ENCODE measurements around the gene PCNP. TPM values are rescaled to one million over a fixed set of nuclear protein-coding genes. Genes with fewer than 3 reads are reported as not detected.

PCNP gene
- total RNA-seq, 1 donor from 2014 or later, result 106 TPM

GRCh38 chr3:101643009-101643844, 69.2 kb downstream of the PCNP start:
- no peak for TF ChIP-seq CTCF (IDR thresholded peaks at IDR 0.05; ENCODE audit: insufficient read depth, low read length, poor library complexity, severe bottlenecking)
- Histone ChIP-seq H3K4me3 (ENCODE audit: low read depth, low read length) (no peak overlapping the region), H3K36me3 (ENCODE audit: control insufficient read depth, insufficient read depth, low read length) (no peaks in the 10 kb centered on the region), H3K27me3 (ENCODE audit: control insufficient read depth, insufficient read depth, low read length) (no peaks in the 10 kb centered on the region)
- no peak for DNase-seq (ENCODE audit: low read depth)

Other genes starting within 250 kb of the PCNP start
- gene SENP7, start 61.0 kb upstream of the PCNP start, total RNA-seq, result 11.9 and 15.6 TPM in 2 replicates
- 39.4 and 43.7 TPM in 2 replicates for gene TRMT10C, start 12.3 kb upstream of the PCNP start, total RNA-seq
- gene ZBTB11, start 103.0 kb downstream of the PCNP start, total RNA-seq, result 16.9 and 18.3 TPM in 2 replicates
- gene RPL24, start 112.5 kb downstream of the PCNP start, total RNA-seq, result 1,361 and 1,576 TPM in 2 replicates
- 7.5 and 9.7 TPM in 2 replicates for gene CEP97, start 150.4 kb downstream of the PCNP start, total RNA-seq
- 13.6 and 16.9 TPM in 2 replicates for gene NXPE3, start 205.0 kb downstream of the PCNP start, total RNA-seq